DOHH2 (cell line): ENCODE measurements around the gene GLIPR2.

Experiments used
- H3F3A ChIP-seq: fragments of 200-600 bp; sonication (generic), shearing (Covaris generic); 2 replicates; pipeline ENCODE4 v1.6.0; 2016; ENCODE audit warnings: antibody characterized with exemption, mild to moderate bottlenecking; ENCODE audit not compliant: control insufficient read depth, insufficient read depth
- H3K27ac ChIP-seq: fragments of 200-600 bp; sonication (generic); 2 replicates; pipeline ENCODE4 v1.5.1; 2014; ENCODE audit warnings: low read depth, mild to moderate bottlenecking, low read length, moderate library complexity
- H3K27me3 ChIP-seq: fragments of 200-600 bp; sonication (generic); 2 replicates; pipeline ENCODE4 v1.6.1; 2014; ENCODE audit warnings: mild to moderate bottlenecking, low read length, mixed read lengths; ENCODE audit not compliant: control insufficient read depth
- H3K36me3 ChIP-seq: fragments of 200-600 bp; sonication (generic); 2 replicates; pipeline ENCODE4 v1.6.1; 2014; ENCODE audit warnings: mild to moderate bottlenecking, low read length, moderate library complexity, mixed read lengths; ENCODE audit not compliant: control insufficient read depth
- H3K4me1 ChIP-seq: fragments of 200-600 bp; sonication (generic); 2 replicates; pipeline ENCODE4 v1.6.1; 2014; ENCODE audit warnings: mild to moderate bottlenecking, low read length, mixed read lengths; ENCODE audit not compliant: control insufficient read depth
- H3K4me2 ChIP-seq: fragments of 200-600 bp; sonication (generic); 2 replicates; pipeline ENCODE4 v1.6.0; 2014; ENCODE audit warnings: mild to moderate bottlenecking, low read length, moderate library complexity
- H3K4me3 ChIP-seq: fragments of 200-600 bp; sonication (generic); 2 replicates; pipeline ENCODE4 v1.5.1; 2014; ENCODE audit warnings: mild to moderate bottlenecking, low read length, mixed read lengths
- H3K79me2 ChIP-seq: fragments of 200-600 bp; sonication (generic); 2 replicates; pipeline ENCODE4 v1.6.1; 2014; ENCODE audit warnings: mild to moderate bottlenecking, low read length, mixed read lengths; ENCODE audit not compliant: control insufficient read depth
- H3K9me2 ChIP-seq: fragments of 200-600 bp; sonication (generic); replicated peaks from 2 replicates; pipeline ENCODE4 v1.6.1; 2014; ENCODE audit warnings: mild to moderate bottlenecking, low read length, mixed read lengths; ENCODE audit not compliant: control insufficient read depth
- H3K9me3 ChIP-seq: fragments of 200-600 bp; sonication (generic); 2 replicates; pipeline ENCODE4 v1.6.1; 2014; ENCODE audit warnings: antibody characterized with exemption, low read length, mixed read lengths; ENCODE audit not compliant: control insufficient read depth, insufficient read depth
- H4K20me1 ChIP-seq: fragments of 200-600 bp; sonication (generic); 2 replicates; pipeline ENCODE4 v1.6.0; 2014; ENCODE audit warnings: low read depth, mild to moderate bottlenecking, antibody characterized with exemption, low read length, moderate library complexity; ENCODE audit not compliant: control insufficient read depth, insufficient read depth
- EZH2phosphoT487 ChIP-seq: fragments of 200-600 bp; sonication (generic); IDR thresholded peaks from 2 replicates; pipeline ENCODE4 v1.6.1; 2017; ENCODE audit warnings: borderline replicate concordance, mild to moderate bottlenecking, antibody characterized with exemption, low read length, moderate library complexity, mixed read lengths
- TF ChIP-seq, protein P1 (sequence below): fragments of 200-600 bp; sonication (generic); IDR thresholded peaks from one replicate; pipeline ENCODE4 v1.5.1; 2014; ENCODE audit warnings: antibody characterized with exemption, mild to moderate bottlenecking, low read depth, low read length; ENCODE audit not compliant: poor library complexity, severe bottlenecking

The GLIPR2 gene

DNA sequence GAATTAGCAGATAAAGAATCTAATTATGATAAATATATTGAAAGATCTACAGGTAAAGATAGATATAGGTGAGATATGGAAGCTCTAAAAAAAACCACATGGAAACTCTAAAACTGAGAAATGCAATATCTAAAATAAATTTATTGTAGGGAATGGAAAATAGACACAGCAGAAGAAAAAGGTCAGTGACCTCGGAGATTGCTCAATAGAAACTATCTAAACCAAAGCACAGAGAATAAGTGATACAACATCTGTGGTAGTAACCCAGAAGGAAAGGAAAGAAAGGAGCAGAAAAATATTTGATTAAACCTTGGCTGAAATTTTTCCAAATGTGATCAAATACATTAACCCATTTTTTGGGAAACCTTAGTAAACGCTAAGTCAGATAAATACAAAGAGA, 43.1 kb upstream of the GLIPR2 start:
- H3K4me3 ChIP-seq, result no peak overlapping the region
- H3K27me3 ChIP-seq, result peaks cover 3% of the 10 kb centered on the region; the same call in 1 of the 2 replicates
- H3K9me2 ChIP-seq, result no peaks in the 10 kb centered on the region
- no peaks in the 10 kb centered on the region for H3K79me2 ChIP-seq
- no peaks in the 10 kb centered on the region for H3K4me1 ChIP-seq
- TF ChIP-seq, protein P1, sequence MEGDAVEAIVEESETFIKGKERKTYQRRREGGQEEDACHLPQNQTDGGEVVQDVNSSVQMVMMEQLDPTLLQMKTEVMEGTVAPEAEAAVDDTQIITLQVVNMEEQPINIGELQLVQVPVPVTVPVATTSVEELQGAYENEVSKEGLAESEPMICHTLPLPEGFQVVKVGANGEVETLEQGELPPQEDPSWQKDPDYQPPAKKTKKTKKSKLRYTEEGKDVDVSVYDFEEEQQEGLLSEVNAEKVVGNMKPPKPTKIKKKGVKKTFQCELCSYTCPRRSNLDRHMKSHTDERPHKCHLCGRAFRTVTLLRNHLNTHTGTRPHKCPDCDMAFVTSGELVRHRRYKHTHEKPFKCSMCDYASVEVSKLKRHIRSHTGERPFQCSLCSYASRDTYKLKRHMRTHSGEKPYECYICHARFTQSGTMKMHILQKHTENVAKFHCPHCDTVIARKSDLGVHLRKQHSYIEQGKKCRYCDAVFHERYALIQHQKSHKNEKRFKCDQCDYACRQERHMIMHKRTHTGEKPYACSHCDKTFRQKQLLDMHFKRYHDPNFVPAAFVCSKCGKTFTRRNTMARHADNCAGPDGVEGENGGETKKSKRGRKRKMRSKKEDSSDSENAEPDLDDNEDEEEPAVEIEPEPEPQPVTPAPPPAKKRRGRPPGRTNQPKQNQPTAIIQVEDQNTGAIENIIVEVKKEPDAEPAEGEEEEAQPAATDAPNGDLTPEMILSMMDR, result no peak
- no peak for TF ChIP-seq EZH2phosphoT487
- no peak overlapping the region for H3K27ac ChIP-seq
- H4K20me1 ChIP-seq, result no peaks in the 10 kb centered on the region
- H3K9me3 ChIP-seq, result no peaks in the 10 kb centered on the region
- no peaks in the 10 kb centered on the region for H3K36me3 ChIP-seq
- no peaks in the 10 kb centered on the region for H3F3A ChIP-seq
- H3K4me2 ChIP-seq, result no peak overlapping the region

DNA sequence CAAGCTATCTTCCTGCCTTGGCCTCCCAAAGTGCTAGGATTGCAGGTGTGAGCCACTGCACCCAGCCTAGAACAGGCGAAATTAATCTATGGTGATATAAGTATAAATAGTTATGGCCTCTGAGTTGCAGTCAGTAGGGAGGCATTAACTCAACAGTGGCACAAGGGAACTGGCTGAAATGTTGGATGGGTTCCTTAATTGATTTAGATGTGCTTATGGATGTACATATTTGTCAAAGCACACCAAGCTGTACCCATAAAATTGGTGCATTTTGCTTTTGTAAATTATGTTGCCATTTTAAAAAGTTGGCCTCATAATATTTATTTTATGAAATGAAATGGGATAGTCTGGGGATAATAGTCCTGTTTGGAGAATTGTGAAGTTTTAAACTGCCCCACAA, 36.8 kb upstream of the GLIPR2 start:
- Histone ChIP-seq H3K4me1 (no peaks in the 10 kb centered on the region), H3K27ac (no peak overlapping the region), H3K79me2 (no peaks in the 10 kb centered on the region), H3K9me2 (no peaks in the 10 kb centered on the region), H4K20me1 (no peaks in the 10 kb centered on the region), H3K27me3 (peaks cover 3% of the 10 kb centered on the region; the same call in 1 of the 2 replicates), H3F3A (no peaks in the 10 kb centered on the region), H3K4me2 (no peak overlapping the region), H3K4me3 (no peak overlapping the region), H3K9me3 (no peaks in the 10 kb centered on the region), H3K36me3 (no peaks in the 10 kb centered on the region)
- TF ChIP-seq EZH2phosphoT487, result no peak
- TF ChIP-seq, protein P1, result no peak

DNA sequence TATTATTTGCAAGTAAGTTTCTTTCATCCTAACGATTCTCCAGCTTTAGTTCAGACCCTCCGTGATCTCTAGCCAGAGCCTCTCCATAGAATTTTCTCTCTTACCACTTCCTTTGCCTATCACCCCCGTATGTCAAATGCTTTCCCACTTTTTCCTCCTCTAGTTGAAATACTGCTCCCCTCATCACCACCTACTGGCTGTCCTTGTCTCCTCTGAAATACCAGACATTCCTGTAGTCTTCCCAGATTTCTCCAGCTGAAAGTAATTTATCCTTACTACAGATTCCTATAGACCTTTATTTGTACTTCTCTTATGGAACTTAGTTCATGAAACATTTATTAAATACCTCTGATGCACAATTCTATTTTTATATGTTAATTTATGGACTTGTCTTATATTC, 36.0 kb upstream of the GLIPR2 start:
- TF ChIP-seq, protein P1, result no peak
- no peak for TF ChIP-seq EZH2phosphoT487
- no peaks in the 10 kb centered on the region for H3F3A ChIP-seq

More for the DNA sequence above, 36.0 kb upstream of the GLIPR2 start:
- Histone ChIP-seq H3K4me2 (no peak overlapping the region), H3K79me2 (no peaks in the 10 kb centered on the region), H4K20me1 (no peaks in the 10 kb centered on the region), H3K27me3 (peaks cover 3% of the 10 kb centered on the region; the same call in 1 of the 2 replicates), H3K4me1 (no peaks in the 10 kb centered on the region), H3K36me3 (no peaks in the 10 kb centered on the region), H3K27ac (no peak overlapping the region), H3K9me3 (no peaks in the 10 kb centered on the region), H3K9me2 (no peaks in the 10 kb centered on the region), H3K4me3 (no peak overlapping the region)
